K562 (cell line): ENCODE measurements around the gene DIPK1B. TPM values are rescaled to one million over a fixed set of nuclear protein-coding genes. Genes with fewer than 3 reads are reported as not detected.

Experiments
- BCL6 ChIP-seq: fragments of 250-450 bp; sonication (Bioruptor Pico); IDR thresholded peaks from 2 replicates; pipeline ENCODE4 v1.4.0; 2020
- EWSR1 ChIP-seq: fragments of 450-650 bp; IDR thresholded peaks from 2 replicates; pipeline ENCODE4 v1.6.1; 2018; ENCODE audit warnings: borderline replicate concordance, mild to moderate bottlenecking, low read depth, moderate library complexity; ENCODE audit not compliant: partially characterized antibody
- GABPB2 ChIP-seq: fragments of 250-450 bp; sonication (Bioruptor Pico); conservative IDR thresholded peaks from 2 replicates; pipeline ENCODE4 v1.5.1; 2021; ENCODE audit warnings: mild to moderate bottlenecking
- HNRNPK ChIP-seq: fragments of 200-400 bp; formaldehyde crosslinking; IDR thresholded peaks from one replicate; pipeline ENCODE4 v1.6.1; 2018; ENCODE audit warnings: mild to moderate bottlenecking, low read depth, low read length; ENCODE audit not compliant: poor library complexity, severe bottlenecking
- ID3 ChIP-seq, 2 experiments: fragments of 250-450 bp in 1 of 2; fragments of 450-650 bp in 1 of 2; sonication (Bioruptor Pico) in 1 of 2; IDR thresholded peaks; 2 replicates each; pipeline versions ENCODE4 v1.6.1 to v1.8.0; 2016 to 2021; ENCODE audit warnings: mild to moderate bottlenecking in 2 of 2, moderate library complexity in 2 of 2, missing compliant biosample characterization in 1 of 2, missing genetic modification characterization in 1 of 2
- MCM2 ChIP-seq: fragments of 450-650 bp; IDR thresholded peaks from 2 replicates; pipeline ENCODE4 v1.6.1; 2017; ENCODE audit warnings: low read depth, mild to moderate bottlenecking
- PRPF4 ChIP-seq: fragments of 200-400 bp; formaldehyde crosslinking; IDR thresholded peaks from one replicate; pipeline ENCODE4 v1.6.1; 2017; ENCODE audit warnings: low read length, low read depth, mild to moderate bottlenecking; ENCODE audit not compliant: insufficient read depth, poor library complexity, severe bottlenecking
- RBM34 ChIP-seq: fragments of 200-400 bp; formaldehyde crosslinking; IDR thresholded peaks from 2 replicates; pipeline ENCODE4 v1.6.1; 2018; ENCODE audit warnings: low read length, borderline replicate concordance; ENCODE audit not compliant: insufficient read depth
- SMAD3 ChIP-seq: fragments of 450-650 bp; formaldehyde crosslinking; conservative IDR thresholded peaks from 2 replicates; pipeline ENCODE4 v1.4.0; 2020; ENCODE audit warnings: mild to moderate bottlenecking
- SRF ChIP-seq, 2 experiments: fragments of 250-450, 450-650 bp in 1 of 2; sonication (Bioruptor Pico) in 1 of 2; sonication (generic) in 1 of 2; formaldehyde crosslinking; IDR thresholded peaks; 2 replicates each; pipeline versions ENCODE4 v1.5.0 to v1.5.1; 2020 to 2022; ENCODE audit warnings: mild to moderate bottlenecking in 1 of 2, missing genetic modification reagents in 1 of 2
- STAG1 ChIP-seq: sonication (generic); formaldehyde crosslinking; IDR thresholded peaks from 2 replicates; pipeline ENCODE4 v1.5.0; 2020; ENCODE audit warnings: missing genetic modification reagents, borderline replicate concordance
- THAP7 ChIP-seq: fragments of 250-450 bp; sonication (Bioruptor Pico); IDR thresholded peaks from 2 replicates; pipeline ENCODE4 v1.5.0; 2021
- ZBTB11 ChIP-seq, 3 experiments: fragments of 200-800 bp in 1 of 3; fragments of 250-450 bp in 1 of 3; fragments of 450-650 bp in 1 of 3; sonication (Bioruptor Pico) in 1 of 3; sonication (Bioruptor generic) in 1 of 3; formaldehyde crosslinking in 1 of 3; IDR thresholded peaks; 2 replicates each; pipeline versions ENCODE4 v1.6.1 to v1.8.0; 2016 to 2022; ENCODE audit warnings: mild to moderate bottlenecking in 2 of 3, missing genetic modification characterization in 2 of 3, missing compliant biosample characterization in 1 of 3, moderate library complexity in 1 of 3
- ZC3H4 ChIP-seq: sonication (generic); formaldehyde crosslinking; IDR thresholded peaks from 2 replicates; pipeline ENCODE4 v1.9.0; 2021; ENCODE audit warnings: missing genetic modification reagents, borderline replicate concordance
- ZNF431 ChIP-seq: sonication (generic); formaldehyde crosslinking; IDR thresholded peaks from 2 replicates; pipeline ENCODE4 v1.8.0; 2022; ENCODE audit warnings: mild to moderate bottlenecking, missing genetic modification reagents
- polyA plus RNA-seq, 8 experiments: library from polyadenylated mRNA; depleted of rRNA in 4 of 8; stranded (reverse) in 5 of 8; unstranded in 3 of 8; fragments of >200 nt; fragmentation: Nextera tagmentation in 2 of 8; fragmentation: Illumina TruSeq in 1 of 8; extraction: Ambion mirVana in 2 of 8; extraction: Trizol in 1 of 8; gene quantifications; 2 replicates each; pipeline versions ENCODE4 v1.2.1 to v1.2.3, GENCODE V29; 2011 to 2014; ENCODE audit warnings: inconsistent platforms in 1 of 8, missing spikeins in 1 of 8
- total RNA-seq, 7 experiments: library from RNA; depleted of rRNA in 6 of 7; stranded (reverse); fragments of >200 nt in 6 of 7; fragmentation: Illumina TruSeq in 2 of 7; extraction: Trizol in 2 of 7; gene quantifications; 2 replicates each; pipeline versions ENCODE4 v1.2.1 to v1.2.3, GENCODE V29; 2011 to 2021; ENCODE audit warnings: low replicate concordance in 1 of 7
- TF ChIP-seq, protein P1 (sequence below): fragments of 200-800 bp; sonication (Bioruptor generic); IDR thresholded peaks from 2 replicates; pipeline ENCODE4 v1.6.1; 2017; ENCODE audit warnings: missing genetic modification characterization, missing compliant biosample characterization
- TF ChIP-seq, protein P2 (sequence below): sonication (generic); formaldehyde crosslinking; IDR thresholded peaks from 2 replicates; pipeline ENCODE4 v1.8.1; 2022; ENCODE audit warnings: missing genetic modification reagents

DIPK1B gene
- total and polyA plus RNA-seq, 9 of the 15 experiments (the other 6 are each of a cell fraction or from before 2014, with no cell fraction given), result 0.08 to 22.3 (median 5.9) TPM

DNA sequence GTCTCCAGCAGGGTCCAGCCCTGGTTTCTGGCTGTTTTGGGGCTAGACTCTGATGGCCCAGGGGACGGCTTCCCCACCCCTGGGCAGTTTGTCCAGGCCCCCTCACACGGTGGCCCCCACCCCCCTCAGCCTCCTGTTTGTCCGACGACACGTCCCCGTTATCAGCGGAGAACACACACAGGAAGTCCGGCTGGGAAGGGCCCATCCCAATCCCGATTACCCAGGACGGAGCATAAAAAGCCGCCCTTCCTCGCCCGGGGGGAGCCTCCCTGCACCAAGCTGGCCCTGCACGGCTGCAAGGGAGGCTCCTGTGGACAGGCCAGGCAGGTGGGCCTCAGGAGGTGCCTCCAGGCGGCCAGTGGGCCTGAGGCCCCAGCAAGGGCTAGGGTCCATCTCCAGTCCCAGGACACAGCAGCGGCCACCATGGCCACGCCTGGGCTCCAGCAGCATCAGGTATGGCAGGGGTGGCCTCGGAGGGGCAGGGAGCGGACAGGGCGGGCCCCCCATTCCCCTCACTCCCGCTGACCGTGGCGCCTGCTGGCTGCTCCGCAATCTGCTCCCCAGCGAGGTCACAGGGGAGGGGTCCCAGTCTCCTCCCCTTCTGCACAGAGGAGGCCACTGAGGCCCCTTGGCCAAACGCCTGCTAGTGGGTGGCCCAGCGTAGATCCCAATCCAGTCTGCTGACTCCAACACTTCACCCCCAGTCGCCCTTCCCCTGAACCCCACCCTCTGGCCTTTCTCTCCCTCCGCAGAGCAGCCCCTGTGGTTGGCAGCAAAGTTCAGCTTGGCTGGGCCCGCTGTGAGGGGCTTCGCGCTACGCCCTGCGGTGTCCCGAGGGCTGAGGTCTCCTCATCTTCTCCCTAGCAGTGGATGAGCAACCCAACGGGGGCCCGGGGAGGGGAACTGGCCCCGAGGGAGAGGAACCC, 49.5 kb upstream of the DIPK1B start, which contains the start of gene EGFL7 (continued):
- TF ChIP-seq, protein P1, sequence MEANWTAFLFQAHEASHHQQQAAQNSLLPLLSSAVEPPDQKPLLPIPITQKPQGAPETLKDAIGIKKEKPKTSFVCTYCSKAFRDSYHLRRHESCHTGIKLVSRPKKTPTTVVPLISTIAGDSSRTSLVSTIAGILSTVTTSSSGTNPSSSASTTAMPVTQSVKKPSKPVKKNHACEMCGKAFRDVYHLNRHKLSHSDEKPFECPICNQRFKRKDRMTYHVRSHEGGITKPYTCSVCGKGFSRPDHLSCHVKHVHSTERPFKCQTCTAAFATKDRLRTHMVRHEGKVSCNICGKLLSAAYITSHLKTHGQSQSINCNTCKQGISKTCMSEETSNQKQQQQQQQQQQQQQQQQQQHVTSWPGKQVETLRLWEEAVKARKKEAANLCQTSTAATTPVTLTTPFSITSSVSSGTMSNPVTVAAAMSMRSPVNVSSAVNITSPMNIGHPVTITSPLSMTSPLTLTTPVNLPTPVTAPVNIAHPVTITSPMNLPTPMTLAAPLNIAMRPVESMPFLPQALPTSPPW (CRISPR knock-in tag), result peak; percentile 98
- TF ChIP-seq ZBTB11 (CRISPR knock-in tag; IDR thresholded peaks at IDR 0.05) (peak in 1 of 3 experiments; percentile 85; a peak in 2 of 6 replicates), BCL6 (CRISPR knock-in tag) (no peak), SRF (CRISPR knock-in tag; IDR thresholded peaks at IDR 0.05) (peak in 1 of 2 experiments; percentile 63; a peak in 1 of 4 replicates), GABPB2 (CRISPR knock-in tag) (no peak), ID3 (CRISPR knock-in tag; IDR thresholded peaks at IDR 0.05) (no peak), ID3 (tag; IDR thresholded peaks at IDR 0.05) (peak; percentile 56; the same call in 1 of the 2 replicates), STAG1 (CRISPR knock-in tag) (no peak), HNRNPK (no peak), EWSR1 (no peak), MCM2 (no peak), ZNF431 (CRISPR knock-in tag) (no peak), THAP7 (CRISPR knock-in tag) (no peak), SMAD3 (no peak), PRPF4 (peak; percentile 35), ZC3H4 (CRISPR knock-in tag) (peak; percentile 3; the same call in 1 of the 2 replicates), RBM34 (no peak)
- TF ChIP-seq, protein P2, sequence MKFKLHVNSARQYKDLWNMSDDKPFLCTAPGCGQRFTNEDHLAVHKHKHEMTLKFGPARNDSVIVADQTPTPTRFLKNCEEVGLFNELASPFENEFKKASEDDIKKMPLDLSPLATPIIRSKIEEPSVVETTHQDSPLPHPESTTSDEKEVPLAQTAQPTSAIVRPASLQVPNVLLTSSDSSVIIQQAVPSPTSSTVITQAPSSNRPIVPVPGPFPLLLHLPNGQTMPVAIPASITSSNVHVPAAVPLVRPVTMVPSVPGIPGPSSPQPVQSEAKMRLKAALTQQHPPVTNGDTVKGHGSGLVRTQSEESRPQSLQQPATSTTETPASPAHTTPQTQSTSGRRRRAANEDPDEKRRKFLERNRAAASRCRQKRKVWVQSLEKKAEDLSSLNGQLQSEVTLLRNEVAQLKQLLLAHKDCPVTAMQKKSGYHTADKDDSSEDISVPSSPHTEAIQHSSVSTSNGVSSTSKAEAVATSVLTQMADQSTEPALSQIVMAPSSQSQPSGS, result no peak
